ENCODE results near the gene TRAF3IP1.
A peak's percentile ranks its signal among the peaks of the same experiment; 100 is the strongest.

TRAF3IP1 gene

GRCh38 chr2:238415893-238416292, 95.6 kb downstream of the TRAF3IP1 start:
- no peak for DNase-seq
- WGBS (ENCODE audit: insufficient coverage), result 97% methylated on average over 5 of the region's 5 CpGs
- Histone ChIP-seq H3K36me3 (ENCODE audit: control insufficient read depth in 4 of 4, insufficient read depth in 4 of 4, low read length in 3 of 4) (peaks cover 0 to 2% (median 0%) of the 10 kb centered on the region in 4 experiments), H3K9me3 (ENCODE audit: control extremely low read depth in 1 of 5, control insufficient read depth in 4 of 5, insufficient read depth in 2 of 5, low read depth in 1 of 5, low read length in 4 of 5) (peaks cover 0 to 16% (median 6%) of the 10 kb centered on the region in 5 experiments), H3K4me1 (ENCODE audit: control extremely low read depth in 1 of 4, control insufficient read depth in 4 of 4, insufficient read depth in 4 of 4, low read length in 3 of 4) (no peaks in the 10 kb centered on the region), H3K27ac (ENCODE audit: insufficient read depth in 1 of 2, low read depth in 1 of 2, low read length in 2 of 2, poor library complexity in 1 of 2, severe bottlenecking in 2 of 2) (no peak overlapping the region), H3K4me3 (ENCODE audit: control insufficient read depth in 1 of 7, extremely low read depth in 1 of 7, insufficient read depth in 4 of 7, low read depth in 2 of 7, low read length in 6 of 7) (no peak overlapping the region), H3K27me3 (replicated peaks in 2 of 5; ENCODE audit: control insufficient read depth in 4 of 5, insufficient read depth in 5 of 5, low read length in 4 of 5) (peaks cover 0 to 2% (median 0%) of the 10 kb centered on the region in 5 experiments)
- CTCF ChIA-PET, result interaction anchor here (1.0 kb wide), 1 partner anchor 11 kb away, joined by 4 read pairs; no protein-coding TSS in a partner anchor
- POLR2A ChIA-PET, result interaction anchor here (0.9 kb wide), 1 partner anchor 47 kb away, joined by 3 read pairs; no protein-coding TSS in a partner anchor

DNA sequence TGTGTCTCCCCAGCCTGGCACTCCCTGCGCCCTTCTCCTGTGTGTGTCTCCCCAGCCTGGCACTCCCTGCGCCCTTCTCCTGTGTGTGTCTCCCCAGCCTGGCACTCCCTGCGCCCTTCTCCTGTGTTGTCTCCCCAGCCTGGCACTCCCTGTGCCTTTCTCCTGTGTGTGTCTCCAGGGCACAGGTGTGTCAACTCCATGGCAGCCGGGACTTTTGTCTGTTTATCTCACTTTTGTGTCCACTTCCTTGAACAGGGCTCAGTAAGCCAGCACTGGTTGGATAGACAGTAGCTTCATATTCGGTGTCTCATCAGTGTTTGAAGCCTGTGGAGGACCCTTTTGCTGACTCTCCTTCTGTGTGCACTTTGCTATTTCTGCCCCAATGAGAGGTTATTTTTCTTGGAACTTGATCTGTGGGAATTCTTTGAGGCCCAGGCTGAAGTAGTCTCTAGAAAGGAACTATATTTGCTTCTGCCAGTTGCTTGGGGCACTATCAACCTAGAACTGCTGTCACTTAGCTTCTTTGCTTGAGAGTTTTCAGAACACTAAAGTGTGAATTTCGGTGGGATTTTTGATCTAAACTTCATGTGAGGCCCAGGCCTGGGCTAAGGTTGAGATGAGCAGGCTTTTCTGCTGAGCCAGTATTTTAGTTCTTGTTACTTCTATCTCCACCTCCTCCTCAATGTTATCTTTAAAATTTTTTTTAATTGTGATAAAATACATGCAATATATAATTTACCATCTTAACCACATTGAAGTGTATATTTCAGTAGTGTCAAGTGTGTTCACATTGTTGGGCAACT, 98.1 kb downstream of the TRAF3IP1 start:
- Histone ChIP-seq H3K27ac (ENCODE audit: insufficient read depth in 1 of 2, low read depth in 1 of 2, low read length in 2 of 2, poor library complexity in 1 of 2, severe bottlenecking in 2 of 2) (no peak overlapping the region), H3K9me3 (ENCODE audit: control extremely low read depth in 1 of 5, control insufficient read depth in 4 of 5, insufficient read depth in 2 of 5, low read depth in 1 of 5, low read length in 4 of 5) (peaks cover 0 to 16% (median 6%) of the 10 kb centered on the region in 5 experiments), H3K4me3 (ENCODE audit: control insufficient read depth in 1 of 7, extremely low read depth in 1 of 7, insufficient read depth in 4 of 7, low read depth in 2 of 7, low read length in 6 of 7) (no peak overlapping the region), H3K36me3 (ENCODE audit: control insufficient read depth in 4 of 4, insufficient read depth in 4 of 4, low read length in 3 of 4) (peaks cover 0 to 2% (median 0%) of the 10 kb centered on the region in 4 experiments), H3K27me3 (replicated peaks in 2 of 5; ENCODE audit: control insufficient read depth in 4 of 5, insufficient read depth in 5 of 5, low read length in 4 of 5) (peaks cover 0 to 2% (median 0%) of the 10 kb centered on the region in 5 experiments), H3K4me1 (ENCODE audit: control extremely low read depth in 1 of 4, control insufficient read depth in 4 of 4, insufficient read depth in 4 of 4, low read length in 3 of 4) (no peaks in the 10 kb centered on the region)
- no peak for DNase-seq
- WGBS (ENCODE audit: insufficient coverage), result 95% methylated on average over 3 of the region's 6 CpGs
- ChIA-PET POLR2A (no interaction called here), CTCF (no interaction called here)

DNA sequence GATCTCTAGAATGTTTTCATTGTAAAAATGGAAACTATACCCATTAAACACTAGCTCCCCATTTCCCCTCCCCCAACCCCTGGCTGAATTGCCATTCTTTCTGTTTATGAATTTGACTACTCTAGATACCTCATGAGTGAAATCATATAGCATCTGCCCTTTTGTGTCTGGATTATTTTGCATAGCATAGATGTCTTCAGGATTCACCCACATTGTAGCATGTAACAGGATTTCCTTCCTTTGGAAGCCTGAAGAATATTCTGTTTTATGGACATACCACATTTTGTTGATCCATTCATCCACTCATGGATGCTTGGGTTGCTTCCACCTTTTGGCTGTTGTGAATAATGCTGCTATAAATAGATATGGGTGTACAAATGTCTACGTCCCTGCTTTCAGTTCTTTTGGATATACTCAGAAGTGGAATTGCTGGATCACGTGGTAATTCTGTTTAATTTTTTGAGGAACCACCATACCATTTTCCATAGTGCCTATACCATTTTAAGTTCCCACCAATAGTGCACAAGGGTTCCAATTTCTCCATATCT, 98.8 kb downstream of the TRAF3IP1 start:
- peaks cover 0 to 16% (median 6%) of the 10 kb centered on the region in 5 experiments for H3K9me3 ChIP-seq (ENCODE audit: control extremely low read depth in 1 of 5, control insufficient read depth in 4 of 5, insufficient read depth in 2 of 5, low read depth in 1 of 5, low read length in 4 of 5)
- DNase-seq, result no peak
- 80% methylated on average over 1 of the region's 2 CpGs for WGBS (ENCODE audit: insufficient coverage)
- no peak overlapping the region for H3K27ac ChIP-seq (ENCODE audit: insufficient read depth in 1 of 2, low read depth in 1 of 2, low read length in 2 of 2, poor library complexity in 1 of 2, severe bottlenecking in 2 of 2)
- CTCF ChIA-PET, result no interaction called here
- POLR2A ChIA-PET, result no interaction called here
- no peak overlapping the region for H3K4me3 ChIP-seq (ENCODE audit: control insufficient read depth in 1 of 7, extremely low read depth in 1 of 7, insufficient read depth in 4 of 7, low read depth in 2 of 7, low read length in 6 of 7)
- H3K4me1 ChIP-seq (ENCODE audit: control extremely low read depth in 1 of 4, control insufficient read depth in 4 of 4, insufficient read depth in 4 of 4, low read length in 3 of 4), result no peaks in the 10 kb centered on the region
- H3K36me3 ChIP-seq (ENCODE audit: control insufficient read depth in 4 of 4, insufficient read depth in 4 of 4, low read length in 3 of 4), result peaks cover 0 to 2% (median 0%) of the 10 kb centered on the region in 4 experiments
- peaks cover 0 to 2% (median 0%) of the 10 kb centered on the region in 5 experiments for H3K27me3 ChIP-seq (replicated peaks in 2 of 5; ENCODE audit: control insufficient read depth in 4 of 5, insufficient read depth in 5 of 5, low read length in 4 of 5)

DNA sequence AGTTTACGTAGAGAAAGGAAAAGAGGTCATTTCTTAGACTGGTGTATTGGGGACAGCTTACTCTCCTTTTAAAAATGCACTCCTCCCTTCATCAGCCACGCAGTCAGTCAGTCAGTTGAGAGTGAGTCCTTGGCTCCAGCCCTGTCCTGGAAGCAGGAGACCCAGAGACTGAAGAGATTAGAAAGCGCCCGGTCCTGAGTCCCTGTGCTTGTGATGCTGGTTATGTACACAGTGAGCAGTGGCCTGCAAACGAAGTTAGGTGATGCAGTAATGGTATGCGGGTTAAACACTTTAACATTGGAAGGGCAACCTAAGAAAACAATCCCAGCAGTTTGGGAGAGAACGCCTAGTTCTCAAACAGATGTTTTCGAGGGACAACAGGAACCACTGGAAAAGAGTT, 100.1 kb downstream of the TRAF3IP1 start:
- Histone ChIP-seq H3K4me3 (ENCODE audit: control insufficient read depth in 1 of 7, extremely low read depth in 1 of 7, insufficient read depth in 4 of 7, low read depth in 2 of 7, low read length in 6 of 7) (no peak overlapping the region), H3K27me3 (replicated peaks in 2 of 5; ENCODE audit: control insufficient read depth in 4 of 5, insufficient read depth in 5 of 5, low read length in 4 of 5) (peaks cover 0 to 2% (median 0%) of the 10 kb centered on the region in 5 experiments), H3K27ac (ENCODE audit: insufficient read depth in 1 of 2, low read depth in 1 of 2, low read length in 2 of 2, poor library complexity in 1 of 2, severe bottlenecking in 2 of 2) (peak overlapping the region in 1 of 2 experiments; percentile 35), H3K4me1 (ENCODE audit: control extremely low read depth in 1 of 4, control insufficient read depth in 4 of 4, insufficient read depth in 4 of 4, low read length in 3 of 4) (no peaks in the 10 kb centered on the region), H3K36me3 (ENCODE audit: control insufficient read depth in 4 of 4, insufficient read depth in 4 of 4, low read length in 3 of 4) (peaks cover 0 to 2% (median 0%) of the 10 kb centered on the region in 4 experiments), H3K9me3 (ENCODE audit: control extremely low read depth in 1 of 5, control insufficient read depth in 4 of 5, insufficient read depth in 2 of 5, low read depth in 1 of 5, low read length in 4 of 5) (peaks cover 0 to 12% (median 6%) of the 10 kb centered on the region in 5 experiments)
- POLR2A ChIA-PET, result no interaction called here
- CTCF ChIA-PET, result no interaction called here
- DNase-seq, result no peak
- WGBS (ENCODE audit: insufficient coverage), result 98% methylated on average over 6 of the region's 8 CpGs

GRCh38 chr2:238420878-238421694, 100.8 kb downstream of the TRAF3IP1 start:
- peak; percentile 5 to 40 (median 8) for DNase-seq
- WGBS (ENCODE audit: insufficient coverage), result 85% methylated on average over 12 of the region's 16 CpGs
- Histone ChIP-seq H3K4me3 (ENCODE audit: control insufficient read depth in 1 of 7, extremely low read depth in 1 of 7, insufficient read depth in 4 of 7, low read depth in 2 of 7, low read length in 6 of 7) (no peak overlapping the region), H3K27ac (ENCODE audit: insufficient read depth in 1 of 2, low read depth in 1 of 2, low read length in 2 of 2, poor library complexity in 1 of 2, severe bottlenecking in 2 of 2) (peak overlapping the region in 1 of 2 experiments; percentile 49), H3K27me3 (replicated peaks in 2 of 5; ENCODE audit: control insufficient read depth in 4 of 5, insufficient read depth in 5 of 5, low read length in 4 of 5) (peaks cover 0 to 6% (median 0%) of the 10 kb centered on the region in 5 experiments), H3K9me3 (ENCODE audit: control extremely low read depth in 1 of 5, control insufficient read depth in 4 of 5, insufficient read depth in 2 of 5, low read depth in 1 of 5, low read length in 4 of 5) (peaks cover 0 to 6% (median under 1%) of the 10 kb centered on the region in 5 experiments), H3K36me3 (ENCODE audit: control insufficient read depth in 4 of 4, insufficient read depth in 4 of 4, low read length in 3 of 4) (no peaks in the 10 kb centered on the region), H3K4me1 (ENCODE audit: control extremely low read depth in 1 of 4, control insufficient read depth in 4 of 4, insufficient read depth in 4 of 4, low read length in 3 of 4) (peaks cover 0 to 5% (median 4%) of the 10 kb centered on the region in 4 experiments)
- POLR2A ChIA-PET, result no interaction called here
- CTCF ChIA-PET, result interaction anchor here (1.0 to 1.4 kb wide), 3 partner anchors 12 to 52 kb away, joined by 3 to 6 read pairs (median 3); no protein-coding TSS in a partner anchor

DNA sequence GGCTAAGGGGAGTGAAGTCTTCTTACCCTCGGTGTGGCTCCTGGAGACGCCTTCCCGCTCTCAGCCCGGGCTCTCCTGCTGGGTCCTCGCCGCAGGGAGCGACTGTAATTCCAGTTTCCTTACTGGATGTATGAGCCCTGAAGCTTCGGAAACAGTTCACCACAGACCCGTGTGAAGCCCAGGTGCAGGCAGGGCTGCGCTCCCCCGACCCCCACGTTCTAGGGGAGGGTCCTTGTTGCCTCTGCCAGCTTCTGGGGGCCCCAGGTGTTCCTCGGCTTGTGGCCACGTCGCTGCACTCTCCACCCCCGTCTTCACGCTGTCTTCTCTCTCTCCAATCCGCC, 101.3 kb downstream of the TRAF3IP1 start:
- peaks cover 0 to 10% (median 8%) of the 10 kb centered on the region in 4 experiments for H3K4me1 ChIP-seq (ENCODE audit: control extremely low read depth in 1 of 4, control insufficient read depth in 4 of 4, insufficient read depth in 4 of 4, low read length in 3 of 4)
- H3K9me3 ChIP-seq (ENCODE audit: control extremely low read depth in 1 of 5, control insufficient read depth in 4 of 5, insufficient read depth in 2 of 5, low read depth in 1 of 5, low read length in 4 of 5), result peaks cover 0 to 1% (median 0%) of the 10 kb centered on the region in 5 experiments
- H3K27ac ChIP-seq (ENCODE audit: insufficient read depth in 1 of 2, low read depth in 1 of 2, low read length in 2 of 2, poor library complexity in 1 of 2, severe bottlenecking in 2 of 2), result peak overlapping the region in 1 of 2 experiments; percentile 49
- WGBS (ENCODE audit: insufficient coverage), result 92% methylated on average over 18 of the region's 18 CpGs
- no peak overlapping the region for H3K4me3 ChIP-seq (ENCODE audit: control insufficient read depth in 1 of 7, extremely low read depth in 1 of 7, insufficient read depth in 4 of 7, low read depth in 2 of 7, low read length in 6 of 7)
- no peaks in the 10 kb centered on the region for H3K36me3 ChIP-seq (ENCODE audit: control insufficient read depth in 4 of 4, insufficient read depth in 4 of 4, low read length in 3 of 4)
- ChIA-PET CTCF (interaction anchor here (1.0 to 2.7 kb wide), 4 partner anchors 12 to 53 kb away, joined by 3 to 7 read pairs (median 4); no protein-coding TSS in a partner anchor), POLR2A (no interaction called here)
- no peak for DNase-seq
- H3K27me3 ChIP-seq (replicated peaks in 2 of 5; ENCODE audit: control insufficient read depth in 4 of 5, insufficient read depth in 5 of 5, low read length in 4 of 5), result peaks cover 0 to 6% (median 0%) of the 10 kb centered on the region in 5 experiments
